Retinal pigment epithelial cell (primary cell): Measurements from ENCODE around the gene DTHD1.

ENCODE experiments used
- DNase-seq: peaks from one replicate; pipeline ENCODE4 v3.0.0-alpha.2; 2010; ENCODE audit warnings: low read depth
- H3K4me3 ChIP-seq: 2 replicates; pipeline ENCODE4 v1.5.1; 2011; ENCODE audit warnings: mild to moderate bottlenecking, low read length, control low read depth, moderate library complexity
- CTCF ChIP-seq: conservative IDR thresholded peaks from 2 replicates; pipeline ENCODE4 v1.5.1; 2011; ENCODE audit warnings: low read depth, low read length, control low read depth, inconsistent platforms

Gene DTHD1

DNA sequence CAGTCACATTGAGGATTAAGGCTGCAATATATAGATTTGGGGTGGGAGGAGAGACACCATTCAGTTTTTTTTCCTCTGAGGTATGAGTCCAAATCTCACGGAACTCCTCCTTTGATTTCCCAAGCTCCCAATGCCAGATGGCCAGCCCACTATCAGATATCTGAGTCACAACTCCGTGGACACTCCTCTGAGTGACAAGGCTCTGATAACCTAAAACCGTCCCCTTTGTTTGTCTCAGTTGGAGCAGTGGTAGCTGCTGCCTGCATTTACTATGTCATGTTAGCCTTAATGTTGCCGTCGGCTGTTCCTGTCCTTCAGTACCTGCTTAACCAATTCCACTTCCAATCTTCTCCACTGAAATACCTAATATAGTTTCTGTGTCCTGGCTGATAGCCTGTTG, 107.3 kb downstream of the DTHD1 start:
- no peak for TF ChIP-seq CTCF
- DNase-seq = no peak
- no peak overlapping the region for H3K4me3 ChIP-seq

- DNase-seq = no peak
- no peak overlapping the region for H3K4me3 ChIP-seq
- no peak for TF ChIP-seq CTCF
Measured at GRCh38 chr4:36391411-36391810, 110.0 kb downstream of the DTHD1 start.

DNA sequence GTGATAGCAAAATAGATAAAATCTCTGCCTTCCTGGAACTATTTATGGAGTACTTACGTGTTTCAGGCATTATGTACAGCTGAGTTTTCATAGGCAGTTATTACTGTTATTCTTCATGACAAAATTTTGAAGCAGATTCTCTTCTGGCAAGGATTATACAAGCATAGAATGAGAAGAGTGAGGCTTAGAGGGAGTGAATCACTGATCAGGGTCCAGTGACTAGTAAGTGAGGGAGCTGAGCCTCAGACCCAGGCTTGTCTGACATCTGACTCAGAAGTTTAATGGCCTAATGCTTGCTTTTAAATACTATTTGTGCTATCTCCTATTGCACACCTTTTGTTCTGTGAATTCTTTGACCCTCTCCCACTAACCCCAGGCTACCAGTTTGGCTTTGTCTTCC, 110.6 kb downstream of the DTHD1 start:
- no peak for DNase-seq
- no peak overlapping the region for H3K4me3 ChIP-seq
- TF ChIP-seq CTCF = no peak

- H3K4me3 ChIP-seq = no peak overlapping the region
- TF ChIP-seq CTCF = no peak
- no peak for DNase-seq
Measured at GRCh38 chr4:36392916-36393315, 111.5 kb downstream of the DTHD1 start.
